ENCODE results near the gene OR5H6.
"Not testable (repeated sequence)": the region's sequence is repeated elsewhere in the genome, so short reads cannot be mapped to it uniquely, and the experiment has no call there.

Gene OR5H6

GRCh38 chr3:98263944-98264343 is at the start of gene OR5H6:
OR5H6 (plus strand) TSS chr3:98264244; CDS start chr3:98264333, 89 bp downstream.
- no peak for DNase-seq (ENCODE audit: low read depth, low spot score)

GRCh38 chr3:98215051-98215450 is 49.0 kb upstream of the OR5H6 start:
- no peak for DNase-seq (ENCODE audit: low read depth, low spot score)

- no peak for DNase-seq (ENCODE audit: low read depth, low spot score)
Observed at GRCh38 chr3:98223907-98224672, 40.0 kb upstream of the OR5H6 start.

GRCh38 chr3:98232489-98232888 is 31.6 kb upstream of the OR5H6 start:
- no peak for DNase-seq (ENCODE audit: low read depth, low spot score)

GRCh38 chr3:98233468-98233867 is 30.6 kb upstream of the OR5H6 start:
- DNase-seq (ENCODE audit: low read depth, low spot score), result no peak

- DNase-seq (ENCODE audit: low read depth, low spot score), result no peak
Observed at GRCh38 chr3:98240131-98240530, 23.9 kb upstream of the OR5H6 start.

- DNase-seq (ENCODE audit: low read depth, low spot score), result no peak
Observed at GRCh38 chr3:98242155-98242554, 21.9 kb upstream of the OR5H6 start.

GRCh38 chr3:98243843-98244242 is 20.2 kb upstream of the OR5H6 start:
- no peak for DNase-seq (ENCODE audit: low read depth, low spot score)

GRCh38 chr3:98246142-98246541 is 17.9 kb upstream of the OR5H6 start:
- DNase-seq (ENCODE audit: low read depth, low spot score), result no peak

- not testable (repeated sequence) for DNase-seq (ENCODE audit: low read depth, low spot score)
Observed at GRCh38 chr3:98256026-98256425, 8.0 kb upstream of the OR5H6 start.

- DNase-seq (ENCODE audit: low read depth, low spot score), result no peak
Observed at GRCh38 chr3:98259707-98260106, 4.3 kb upstream of the OR5H6 start.

- DNase-seq (ENCODE audit: low read depth, low spot score), result no peak
Observed at GRCh38 chr3:98262046-98262445, 2.0 kb upstream of the OR5H6 start.

GRCh38 chr3:98269846-98270245 is 5.8 kb downstream of the OR5H6 start:
- DNase-seq (ENCODE audit: low read depth, low spot score), result no peak

GRCh38 chr3:98272126-98272525 is 8.1 kb downstream of the OR5H6 start:
- no peak for DNase-seq (ENCODE audit: low read depth, low spot score)

- DNase-seq (ENCODE audit: low read depth, low spot score), result no peak
Observed at GRCh38 chr3:98274914-98275313, 10.9 kb downstream of the OR5H6 start.

- no peak for DNase-seq (ENCODE audit: low read depth, low spot score)
Observed at GRCh38 chr3:98282205-98282604, 18.2 kb downstream of the OR5H6 start, which contains the start of gene OR5H2. OR5H2 (plus strand) TSS chr3:98282505; CDS start chr3:98282903, 398 bp downstream.

GRCh38 chr3:98290916-98291315 is 26.9 kb downstream of the OR5H6 start:
- DNase-seq (ENCODE audit: low read depth, low spot score), result no peak

- DNase-seq (ENCODE audit: low read depth, low spot score), result no peak
Observed at GRCh38 chr3:98291332-98291957, 27.4 kb downstream of the OR5H6 start.
